ENCODE results near the gene TYW1B.
"Not testable (repeated sequence)": the region's sequence is repeated elsewhere in the genome, so short reads cannot be mapped to it uniquely, and the experiment has no call there.

TYW1B gene, protein sequence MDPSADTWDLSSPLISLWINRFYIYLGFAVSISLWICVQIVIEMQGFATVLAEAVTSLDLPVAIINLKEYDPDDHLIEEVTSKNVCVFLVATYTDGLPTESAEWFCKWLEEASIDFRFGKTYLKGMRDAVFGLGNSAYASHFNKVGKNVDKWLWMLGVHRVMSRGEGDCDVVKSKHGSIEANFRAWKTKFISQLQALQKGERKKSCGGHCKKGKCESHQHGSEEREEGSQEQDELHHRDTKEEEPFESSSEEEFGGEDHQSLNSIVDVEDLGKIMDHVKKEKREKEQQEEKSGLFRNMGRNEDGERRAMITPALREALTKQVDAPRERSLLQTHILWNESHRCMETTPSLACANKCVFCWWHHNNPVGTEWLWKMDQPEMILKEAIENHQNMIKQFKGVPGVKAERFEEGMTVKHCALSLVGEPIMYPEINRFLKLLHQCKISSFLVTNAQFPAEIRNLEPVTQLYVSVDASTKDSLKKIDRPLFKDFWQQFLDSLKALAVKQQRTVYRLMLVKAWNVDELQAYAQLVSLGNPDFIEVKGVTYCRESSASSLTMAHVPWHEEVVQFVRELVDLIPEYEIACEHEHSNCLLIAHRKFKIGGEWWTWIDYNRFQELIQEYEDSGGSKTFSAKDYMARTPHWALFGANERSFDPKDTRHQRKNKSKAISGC

DNA sequence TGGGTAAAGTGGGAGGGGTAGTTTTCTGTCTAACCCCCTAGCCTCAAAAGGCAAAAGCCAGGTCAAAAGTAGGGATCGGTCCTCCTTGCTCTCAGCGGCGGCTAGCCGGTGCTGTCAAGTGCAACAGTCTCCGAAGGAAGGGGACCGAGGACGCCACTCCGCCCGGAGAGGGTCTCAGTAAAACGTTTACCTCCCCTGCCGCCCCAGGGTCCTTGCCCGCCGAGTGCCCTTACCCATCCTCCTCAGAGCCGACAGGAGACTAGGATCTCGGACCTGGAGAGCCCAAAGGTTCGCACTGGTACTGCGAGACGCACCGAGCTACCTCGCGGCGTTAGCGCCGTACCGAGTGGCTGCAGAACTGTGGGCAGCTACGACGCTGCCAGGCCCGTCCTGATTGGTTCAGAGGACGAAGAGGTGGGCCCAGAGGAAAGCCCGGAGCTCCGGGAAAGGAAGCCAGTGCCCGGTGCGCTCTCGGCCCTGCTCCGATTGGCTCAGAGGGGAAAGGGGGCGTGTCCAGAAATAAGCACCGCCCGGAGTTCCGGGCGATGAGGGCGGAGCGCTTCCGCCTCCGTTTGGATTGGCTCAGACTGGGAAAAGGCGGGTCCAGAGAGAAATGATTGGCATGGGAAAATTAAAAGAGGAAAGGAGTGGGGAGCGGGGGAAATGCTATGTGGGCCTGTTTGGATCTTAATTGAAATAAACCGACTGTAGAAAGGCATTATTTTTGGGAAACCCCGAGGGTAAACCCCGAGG is at the start of gene TYW1B:
TSS of gene TYW1B (minus strand) at position 362 of the 753 bp plus-strand sequence. CDS start at position 237, 125 bp downstream.
- peak within 1 kb of the TSS; percentile 25 for H3K27ac ChIP-seq (ENCODE audit: low read depth, low read length)
- H4K20me1 ChIP-seq (ENCODE audit: control insufficient read depth, insufficient read depth, low read depth, low read length): peaks cover 13% of the 10 kb centered on the region
- H3K9me3 ChIP-seq (ENCODE audit: control insufficient read depth, insufficient read depth, low read length); H3K9me2 ChIP-seq (replicated peaks; ENCODE audit: control insufficient read depth, low read length); H3F3A ChIP-seq (ENCODE audit: control insufficient read depth, insufficient read depth); H3K27me3 ChIP-seq (ENCODE audit: control insufficient read depth, low read length): not testable (repeated sequence)
- peaks cover 47% of the 10 kb centered on the region for H3K79me2 ChIP-seq (ENCODE audit: control insufficient read depth, low read length)
- peak within 1 kb of the TSS; percentile 86 for H3K4me3 ChIP-seq (ENCODE audit: low read length)
- H3K4me2 ChIP-seq (ENCODE audit: low read length): peak within 1 kb of the TSS; percentile 90
- peaks cover 24% of the 10 kb centered on the region for H3K36me3 ChIP-seq (ENCODE audit: control insufficient read depth, low read length)
- peaks cover 22% of the 10 kb centered on the region for H3K4me1 ChIP-seq (ENCODE audit: control insufficient read depth, low read length)

DNA sequence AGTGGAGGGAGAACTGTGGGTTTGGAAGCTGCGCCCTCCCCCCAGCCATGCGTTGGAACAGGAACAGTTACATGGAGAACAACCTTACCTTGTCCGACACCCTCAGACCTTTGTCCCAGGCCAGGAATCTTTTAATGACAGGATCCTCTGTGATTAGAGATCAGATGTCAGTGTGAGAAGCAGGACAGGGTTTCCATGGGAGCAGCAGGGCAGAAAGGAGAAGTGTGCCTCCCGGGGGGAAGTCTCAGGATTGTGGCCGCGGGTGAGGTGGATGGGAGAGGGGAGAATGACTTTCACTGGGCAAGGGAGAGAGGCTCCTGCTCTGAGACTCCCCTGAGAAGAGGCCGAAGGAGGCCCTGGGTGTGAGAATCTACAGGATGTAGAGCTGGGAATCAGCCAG is 39.6 kb upstream of the TYW1B start:
- H4K20me1 ChIP-seq (ENCODE audit: control insufficient read depth, insufficient read depth, low read depth, low read length); H3K36me3 ChIP-seq (ENCODE audit: control insufficient read depth, low read length); H3F3A ChIP-seq (ENCODE audit: control insufficient read depth, insufficient read depth); H3K27me3 ChIP-seq (ENCODE audit: control insufficient read depth, low read length); H3K9me3 ChIP-seq (ENCODE audit: control insufficient read depth, insufficient read depth, low read length); H3K9me2 ChIP-seq (replicated peaks; ENCODE audit: control insufficient read depth, low read length); H3K4me1 ChIP-seq (ENCODE audit: control insufficient read depth, low read length); H3K4me2 ChIP-seq (ENCODE audit: low read length); H3K4me3 ChIP-seq (ENCODE audit: low read length); H3K79me2 ChIP-seq (ENCODE audit: control insufficient read depth, low read length); H3K27ac ChIP-seq (ENCODE audit: low read depth, low read length): not testable (repeated sequence)

DNA sequence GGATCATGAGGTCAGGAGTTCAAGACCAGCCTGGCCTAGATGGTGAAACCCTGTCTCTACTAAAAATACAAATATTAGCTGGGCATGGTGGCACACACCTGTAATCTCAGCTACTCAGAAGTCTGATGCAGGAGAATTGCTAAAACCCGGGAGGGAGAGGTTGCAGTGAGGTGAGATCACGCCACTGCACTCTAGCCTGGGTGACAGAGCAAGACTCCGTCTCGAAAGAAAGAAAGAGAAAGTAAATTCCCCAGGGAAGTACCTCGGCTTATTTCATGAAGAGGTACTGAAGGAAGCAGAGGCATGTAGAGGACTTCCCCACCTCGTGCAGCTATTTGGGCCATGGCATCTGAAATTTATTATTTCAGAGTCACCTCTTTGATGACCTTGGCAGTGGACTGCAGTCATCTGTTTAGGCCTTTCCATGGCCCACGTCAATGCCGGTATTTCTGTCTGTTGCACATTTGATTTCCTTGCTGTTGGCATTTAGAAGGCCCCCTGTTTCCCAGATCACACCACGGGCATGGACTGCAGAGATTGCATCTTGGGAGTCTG is 30.9 kb upstream of the TYW1B start:
- not testable (repeated sequence) for H3K27me3 ChIP-seq (ENCODE audit: control insufficient read depth, low read length); H3K4me3 ChIP-seq (ENCODE audit: low read length); H3K27ac ChIP-seq (ENCODE audit: low read depth, low read length); H3K9me2 ChIP-seq (replicated peaks; ENCODE audit: control insufficient read depth, low read length); H3K9me3 ChIP-seq (ENCODE audit: control insufficient read depth, insufficient read depth, low read length); H3K4me1 ChIP-seq (ENCODE audit: control insufficient read depth, low read length); H3K79me2 ChIP-seq (ENCODE audit: control insufficient read depth, low read length); H3F3A ChIP-seq (ENCODE audit: control insufficient read depth, insufficient read depth); H4K20me1 ChIP-seq (ENCODE audit: control insufficient read depth, insufficient read depth, low read depth, low read length); H3K36me3 ChIP-seq (ENCODE audit: control insufficient read depth, low read length); H3K4me2 ChIP-seq (ENCODE audit: low read length)

DNA sequence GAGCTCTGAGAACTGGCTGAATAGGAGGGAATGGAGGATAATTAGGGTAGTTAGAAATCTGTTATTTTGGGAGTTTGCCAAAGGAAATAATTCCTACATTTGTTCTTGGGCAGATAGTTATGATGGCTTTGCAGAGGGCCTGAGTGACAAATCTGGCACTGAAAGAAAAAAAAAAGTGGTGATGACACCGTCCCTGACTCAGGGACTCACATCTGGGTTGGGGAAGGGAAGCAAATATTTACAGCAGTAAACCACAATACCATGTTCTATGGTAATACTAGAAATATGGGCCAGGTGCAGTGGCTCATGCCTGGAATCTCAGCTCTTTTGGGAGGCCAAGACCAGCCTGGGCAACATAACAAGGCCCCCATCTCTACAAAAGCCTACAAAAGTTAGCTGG is 29.9 kb upstream of the TYW1B start:
- not testable (repeated sequence) for H3K27me3 ChIP-seq (ENCODE audit: control insufficient read depth, low read length)

DNA sequence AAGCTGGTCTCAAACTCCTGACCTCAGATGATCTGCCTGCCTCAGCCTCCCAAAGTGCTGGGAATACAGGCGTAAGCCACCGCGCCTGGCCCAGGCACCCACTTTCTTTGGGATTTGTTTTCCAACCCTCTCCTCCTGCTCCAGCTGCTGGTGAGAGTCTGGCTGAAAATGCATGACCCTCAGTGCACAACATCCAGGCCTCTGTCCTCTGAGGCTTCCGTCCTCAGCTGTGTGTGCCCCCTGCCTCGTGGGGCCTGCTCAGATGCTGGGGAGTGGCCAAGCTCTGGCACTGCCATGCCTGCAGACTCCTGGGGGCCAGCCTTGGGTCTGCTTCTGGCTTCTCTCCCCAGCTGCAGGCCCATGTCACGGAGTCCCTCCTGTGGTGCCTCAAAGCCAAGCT is 27.3 kb upstream of the TYW1B start:
- H4K20me1 ChIP-seq (ENCODE audit: control insufficient read depth, insufficient read depth, low read depth, low read length); H3K4me2 ChIP-seq (ENCODE audit: low read length); H3K27ac ChIP-seq (ENCODE audit: low read depth, low read length); H3K9me2 ChIP-seq (replicated peaks; ENCODE audit: control insufficient read depth, low read length); H3K4me3 ChIP-seq (ENCODE audit: low read length); H3K79me2 ChIP-seq (ENCODE audit: control insufficient read depth, low read length); H3K36me3 ChIP-seq (ENCODE audit: control insufficient read depth, low read length); H3K4me1 ChIP-seq (ENCODE audit: control insufficient read depth, low read length); H3F3A ChIP-seq (ENCODE audit: control insufficient read depth, insufficient read depth); H3K9me3 ChIP-seq (ENCODE audit: control insufficient read depth, insufficient read depth, low read length); H3K27me3 ChIP-seq (ENCODE audit: control insufficient read depth, low read length): not testable (repeated sequence)

More for the DNA sequence above, 29.9 kb upstream of the TYW1B start:
- H3K27ac ChIP-seq (ENCODE audit: low read depth, low read length); H3K4me2 ChIP-seq (ENCODE audit: low read length); H3K36me3 ChIP-seq (ENCODE audit: control insufficient read depth, low read length); H4K20me1 ChIP-seq (ENCODE audit: control insufficient read depth, insufficient read depth, low read depth, low read length); H3K9me2 ChIP-seq (replicated peaks; ENCODE audit: control insufficient read depth, low read length); H3K9me3 ChIP-seq (ENCODE audit: control insufficient read depth, insufficient read depth, low read length); H3K4me1 ChIP-seq (ENCODE audit: control insufficient read depth, low read length); H3K4me3 ChIP-seq (ENCODE audit: low read length); H3F3A ChIP-seq (ENCODE audit: control insufficient read depth, insufficient read depth); H3K79me2 ChIP-seq (ENCODE audit: control insufficient read depth, low read length): not testable (repeated sequence)

DNA sequence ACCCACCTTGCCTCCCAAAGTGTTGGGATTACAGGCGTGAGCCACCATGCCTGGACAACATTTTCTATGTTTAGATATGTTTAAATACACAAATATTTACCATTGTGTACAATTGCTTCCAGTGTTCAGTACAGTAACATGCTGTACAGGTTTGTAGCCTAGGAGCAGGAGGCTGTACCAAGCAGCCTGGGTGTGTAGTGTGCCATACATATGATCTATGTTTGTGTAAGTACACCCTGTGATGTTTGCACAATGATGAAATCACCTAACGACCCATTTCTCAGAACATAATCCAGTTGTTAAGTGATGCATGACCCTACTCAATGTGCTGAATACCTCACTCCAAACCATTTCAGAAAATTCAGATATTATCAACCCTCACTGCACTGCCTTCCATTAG is 24.9 kb upstream of the TYW1B start:
- not testable (repeated sequence) for H3K36me3 ChIP-seq (ENCODE audit: control insufficient read depth, low read length); H3K79me2 ChIP-seq (ENCODE audit: control insufficient read depth, low read length); H3K9me3 ChIP-seq (ENCODE audit: control insufficient read depth, insufficient read depth, low read length); H3K4me3 ChIP-seq (ENCODE audit: low read length); H3K4me2 ChIP-seq (ENCODE audit: low read length); H3K27me3 ChIP-seq (ENCODE audit: control insufficient read depth, low read length); H3K4me1 ChIP-seq (ENCODE audit: control insufficient read depth, low read length); H4K20me1 ChIP-seq (ENCODE audit: control insufficient read depth, insufficient read depth, low read depth, low read length); H3K27ac ChIP-seq (ENCODE audit: low read depth, low read length); H3F3A ChIP-seq (ENCODE audit: control insufficient read depth, insufficient read depth); H3K9me2 ChIP-seq (replicated peaks; ENCODE audit: control insufficient read depth, low read length)

DNA sequence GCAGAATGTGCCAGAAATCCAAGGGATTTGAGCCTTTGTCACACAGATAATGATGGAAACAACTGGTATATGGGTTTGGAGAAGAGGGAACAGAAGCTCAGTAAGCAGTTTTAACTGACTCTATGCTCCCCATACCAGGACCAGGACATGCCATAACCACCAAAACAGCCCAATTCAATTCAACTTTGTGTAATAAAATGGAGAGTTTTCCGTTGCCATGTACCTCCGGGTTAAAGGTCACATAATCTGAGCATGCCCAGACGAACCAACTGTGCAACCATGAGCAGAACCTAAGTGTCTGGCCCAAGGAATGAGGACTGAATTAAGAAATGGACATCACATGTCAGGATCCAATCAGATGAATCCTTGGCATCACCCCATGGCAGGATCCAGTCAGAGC is 22.7 kb upstream of the TYW1B start:
- H3K79me2 ChIP-seq (ENCODE audit: control insufficient read depth, low read length); H4K20me1 ChIP-seq (ENCODE audit: control insufficient read depth, insufficient read depth, low read depth, low read length); H3K27me3 ChIP-seq (ENCODE audit: control insufficient read depth, low read length); H3K36me3 ChIP-seq (ENCODE audit: control insufficient read depth, low read length); H3K4me3 ChIP-seq (ENCODE audit: low read length); H3K4me1 ChIP-seq (ENCODE audit: control insufficient read depth, low read length); H3K9me3 ChIP-seq (ENCODE audit: control insufficient read depth, insufficient read depth, low read length); H3K4me2 ChIP-seq (ENCODE audit: low read length); H3F3A ChIP-seq (ENCODE audit: control insufficient read depth, insufficient read depth); H3K27ac ChIP-seq (ENCODE audit: low read depth, low read length); H3K9me2 ChIP-seq (replicated peaks; ENCODE audit: control insufficient read depth, low read length): not testable (repeated sequence)
